Ovary (tissue), 3 donors: ENCODE measurements around the gene DTNA.

Source experiments
- EP300 ChIP-seq: sonication (generic); formaldehyde crosslinking; IDR thresholded peaks from one replicate; pipeline ENCODE4 v1.6.1; 2017; ENCODE audit warnings: antibody characterized with exemption
- POLR2A ChIP-seq: fragments of 450-650 bp; IDR thresholded peaks from one replicate; pipeline ENCODE4 v1.6.1; 2017; ENCODE audit warnings: antibody characterized with exemption, mild to moderate bottlenecking, moderate library complexity
- TF ChIP-seq, protein P1 (sequence below), 3 donors: fragments of 450-650 bp in 2 of 3; fragments of 200-600 bp in 1 of 3; IDR thresholded peaks; one replicate each; pipeline versions ENCODE4 v1.5.1 to v1.8.0; 2016 to 2022; ENCODE audit warnings: antibody characterized with exemption in 3 of 3, mild to moderate bottlenecking in 1 of 3
- donor health status: DM: no; HTN: no; CAD: no.

DNA sequence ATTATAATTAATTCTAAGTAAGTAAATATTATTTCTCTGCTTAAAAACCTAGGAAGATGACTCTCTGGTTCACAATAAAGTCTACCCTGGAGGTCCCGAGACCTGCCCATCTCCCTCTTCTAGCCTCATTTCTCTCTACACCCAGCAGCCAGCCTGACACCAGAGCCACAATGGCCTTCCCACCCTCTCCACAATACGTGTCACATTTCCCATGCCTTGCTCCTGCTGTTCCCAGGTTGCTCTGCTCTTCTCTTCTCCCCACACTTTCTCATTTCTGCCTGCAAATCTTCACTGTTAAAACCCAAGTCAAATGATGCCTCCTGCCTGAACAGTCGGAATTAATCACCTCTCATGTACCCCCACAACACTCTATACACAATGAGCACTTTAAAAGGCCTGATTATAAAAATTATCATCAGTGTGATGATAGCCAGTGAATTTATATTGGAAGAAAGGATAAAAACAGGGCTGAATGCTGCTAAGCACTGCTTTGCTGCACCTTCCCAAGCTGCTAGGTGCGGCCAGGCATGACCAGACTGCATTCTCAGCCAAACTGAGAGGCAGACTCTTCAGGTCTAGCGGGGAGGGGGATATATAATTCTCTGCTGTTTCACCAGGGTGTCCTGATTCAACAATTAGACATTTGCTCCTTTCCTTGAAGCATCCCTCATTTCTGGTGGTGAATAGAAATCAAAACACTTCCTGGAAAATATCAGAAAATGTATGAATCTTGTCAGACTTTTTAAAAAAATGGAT is 160.6 kb downstream of the DTNA start:
- no peak for TF ChIP-seq POLR2A
- TF ChIP-seq, protein P1, sequence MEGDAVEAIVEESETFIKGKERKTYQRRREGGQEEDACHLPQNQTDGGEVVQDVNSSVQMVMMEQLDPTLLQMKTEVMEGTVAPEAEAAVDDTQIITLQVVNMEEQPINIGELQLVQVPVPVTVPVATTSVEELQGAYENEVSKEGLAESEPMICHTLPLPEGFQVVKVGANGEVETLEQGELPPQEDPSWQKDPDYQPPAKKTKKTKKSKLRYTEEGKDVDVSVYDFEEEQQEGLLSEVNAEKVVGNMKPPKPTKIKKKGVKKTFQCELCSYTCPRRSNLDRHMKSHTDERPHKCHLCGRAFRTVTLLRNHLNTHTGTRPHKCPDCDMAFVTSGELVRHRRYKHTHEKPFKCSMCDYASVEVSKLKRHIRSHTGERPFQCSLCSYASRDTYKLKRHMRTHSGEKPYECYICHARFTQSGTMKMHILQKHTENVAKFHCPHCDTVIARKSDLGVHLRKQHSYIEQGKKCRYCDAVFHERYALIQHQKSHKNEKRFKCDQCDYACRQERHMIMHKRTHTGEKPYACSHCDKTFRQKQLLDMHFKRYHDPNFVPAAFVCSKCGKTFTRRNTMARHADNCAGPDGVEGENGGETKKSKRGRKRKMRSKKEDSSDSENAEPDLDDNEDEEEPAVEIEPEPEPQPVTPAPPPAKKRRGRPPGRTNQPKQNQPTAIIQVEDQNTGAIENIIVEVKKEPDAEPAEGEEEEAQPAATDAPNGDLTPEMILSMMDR (IDR thresholded peaks at IDR 0.05) = no peak
- no peak for TF ChIP-seq EP300
